SK-N-MC (cell line): ENCODE measurements around the gene HLA-DMB.

Experiments
- EZH2 ChIP-seq: fragments of 200-600 bp; sonication (generic); IDR thresholded peaks from one replicate; pipeline ENCODE4 v1.6.1; 2017; ENCODE audit warnings: antibody characterized with exemption
- FOXP2 ChIP-seq: optimal IDR thresholded peaks from 2 replicates; pipeline ENCODE3; 2011; ENCODE audit warnings: mild to moderate bottlenecking, moderate library complexity; ENCODE audit not compliant: insufficient read depth; ENCODE audit errors: extremely low read length, control extremely low read depth
- POLR2AphosphoS5 ChIP-seq: IDR thresholded peaks from 2 replicates; pipeline ENCODE4 v1.6.1; 2012; ENCODE audit warnings: mild to moderate bottlenecking, low read depth, low read length, borderline replicate concordance

DNA sequence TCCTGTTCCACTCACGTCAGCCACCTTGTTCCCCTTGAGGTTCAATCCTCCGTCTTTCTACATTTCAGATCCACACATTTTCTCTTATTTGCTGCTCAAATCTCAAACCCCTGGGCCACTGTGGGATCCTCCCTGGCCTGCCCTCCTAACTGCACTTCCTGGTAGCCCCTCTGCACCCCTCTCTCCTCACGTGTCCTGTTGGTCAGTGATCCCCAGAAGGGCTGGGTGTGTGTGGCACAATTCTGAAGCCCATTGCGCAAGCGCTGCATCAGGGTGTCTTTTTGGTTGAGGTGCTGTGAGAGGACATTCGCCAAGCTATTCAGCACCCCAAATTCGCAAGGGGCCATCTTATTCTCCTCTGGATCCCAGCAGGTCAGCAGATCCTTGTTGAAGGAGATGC lies 2.3 kb downstream of the HLA-DMB start:
- TF ChIP-seq POLR2AphosphoS5 (no peak), EZH2 (no peak), FOXP2 (no peak)
